ENCODE measurements around the gene ENPP1.

GRCh38 chr6:131803007-131803769, 4.6 kb upstream of the ENPP1 start:
- TF ChIP-seq, protein P1, sequence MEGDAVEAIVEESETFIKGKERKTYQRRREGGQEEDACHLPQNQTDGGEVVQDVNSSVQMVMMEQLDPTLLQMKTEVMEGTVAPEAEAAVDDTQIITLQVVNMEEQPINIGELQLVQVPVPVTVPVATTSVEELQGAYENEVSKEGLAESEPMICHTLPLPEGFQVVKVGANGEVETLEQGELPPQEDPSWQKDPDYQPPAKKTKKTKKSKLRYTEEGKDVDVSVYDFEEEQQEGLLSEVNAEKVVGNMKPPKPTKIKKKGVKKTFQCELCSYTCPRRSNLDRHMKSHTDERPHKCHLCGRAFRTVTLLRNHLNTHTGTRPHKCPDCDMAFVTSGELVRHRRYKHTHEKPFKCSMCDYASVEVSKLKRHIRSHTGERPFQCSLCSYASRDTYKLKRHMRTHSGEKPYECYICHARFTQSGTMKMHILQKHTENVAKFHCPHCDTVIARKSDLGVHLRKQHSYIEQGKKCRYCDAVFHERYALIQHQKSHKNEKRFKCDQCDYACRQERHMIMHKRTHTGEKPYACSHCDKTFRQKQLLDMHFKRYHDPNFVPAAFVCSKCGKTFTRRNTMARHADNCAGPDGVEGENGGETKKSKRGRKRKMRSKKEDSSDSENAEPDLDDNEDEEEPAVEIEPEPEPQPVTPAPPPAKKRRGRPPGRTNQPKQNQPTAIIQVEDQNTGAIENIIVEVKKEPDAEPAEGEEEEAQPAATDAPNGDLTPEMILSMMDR (IDR thresholded peaks at IDR 0.05), result no peak
- no peak for TF ChIP-seq EZH2 (IDR thresholded peaks at IDR 0.05; ENCODE audit: borderline replicate concordance, insufficient read depth, low read depth, low read length, poor library complexity, severe bottlenecking)
